ENCODE results near the gene EXOSC5. TPM values are rescaled to one million over a fixed set of nuclear protein-coding genes. Genes with fewer than 3 reads are reported as not detected.
A peak's percentile ranks its signal among the peaks of the same experiment; 100 is the strongest.

Gene EXOSC5
- total RNA-seq, 1 experiment from 2014 or later: 24.4 TPM

GRCh38 chr19:41362143-41362847 lies 34.9 kb downstream of the EXOSC5 start:
- DNase-seq (ENCODE audit: low read depth in 1 of 2, low spot score in 2 of 2): no peak
- Histone ChIP-seq H3K4me1 (replicated peaks) (peaks cover 19% of the 10 kb centered on the region), H3K9me3 (replicated peaks) (no peaks in the 10 kb centered on the region), H3K27me3 (replicated peaks) (no peaks in the 10 kb centered on the region), H3K4me3 (no peak overlapping the region), H3K36me3 (no peaks in the 10 kb centered on the region; the same call in 1 of the 2 replicates), H3K27ac (no peak overlapping the region)

- H3K27me3 ChIP-seq (replicated peaks): no peaks in the 10 kb centered on the region
- H3K27ac ChIP-seq: no peak overlapping the region
- DNase-seq (ENCODE audit: low read depth in 1 of 2, low spot score in 2 of 2): no peak
- H3K36me3 ChIP-seq: no peaks in the 10 kb centered on the region
- H3K4me3 ChIP-seq: no peak overlapping the region
- H3K9me3 ChIP-seq (replicated peaks): no peaks in the 10 kb centered on the region
- H3K4me1 ChIP-seq (replicated peaks): peaks cover 14% of the 10 kb centered on the region
Measured at GRCh38 chr19:41359741-41360140, 37.4 kb downstream of the EXOSC5 start.

- DNase-seq (ENCODE audit: low read depth in 1 of 2, low spot score in 2 of 2): no peak
- Histone ChIP-seq H3K27ac (no peak overlapping the region), H3K4me3 (no peak overlapping the region), H3K9me3 (replicated peaks) (no peaks in the 10 kb centered on the region), H3K27me3 (replicated peaks) (no peaks in the 10 kb centered on the region), H3K36me3 (peaks cover 1% of the 10 kb centered on the region; the same call in 1 of the 2 replicates), H3K4me1 (replicated peaks) (peaks cover 9% of the 10 kb centered on the region)
Measured at GRCh38 chr19:41357746-41358145, 39.4 kb downstream of the EXOSC5 start.

- H3K4me3 ChIP-seq: no peak overlapping the region
- peaks cover 4% of the 10 kb centered on the region; the same call in 1 of the 2 replicates for H3K36me3 ChIP-seq
- no peak overlapping the region for H3K27ac ChIP-seq
- H3K27me3 ChIP-seq (replicated peaks): no peaks in the 10 kb centered on the region
- DNase-seq (ENCODE audit: low read depth in 1 of 2, low spot score in 2 of 2): no peak
- H3K4me1 ChIP-seq (replicated peaks): peaks cover 9% of the 10 kb centered on the region
- no peaks in the 10 kb centered on the region for H3K9me3 ChIP-seq (replicated peaks)
Measured at GRCh38 chr19:41356984-41357739, 40.0 kb downstream of the EXOSC5 start.

- peaks cover 11% of the 10 kb centered on the region for H3K36me3 ChIP-seq
- H3K9me3 ChIP-seq (replicated peaks): no peaks in the 10 kb centered on the region
- H3K4me1 ChIP-seq (replicated peaks): peaks cover 15% of the 10 kb centered on the region
- H3K27ac ChIP-seq: no peak overlapping the region
- DNase-seq (ENCODE audit: low read depth in 1 of 2, low spot score in 2 of 2): no peak
- no peaks in the 10 kb centered on the region for H3K27me3 ChIP-seq (replicated peaks)
- H3K4me3 ChIP-seq: no peak overlapping the region
Measured at GRCh38 chr19:41355802-41356201, 41.4 kb downstream of the EXOSC5 start.

GRCh38 chr19:41355035-41355434 lies 42.1 kb downstream of the EXOSC5 start:
- H3K4me3 ChIP-seq: no peak overlapping the region
- H3K9me3 ChIP-seq (replicated peaks): no peaks in the 10 kb centered on the region
- no peaks in the 10 kb centered on the region for H3K27me3 ChIP-seq (replicated peaks)
- DNase-seq (ENCODE audit: low read depth in 1 of 2, low spot score in 2 of 2): no peak
- peaks cover 16% of the 10 kb centered on the region for H3K36me3 ChIP-seq
- H3K27ac ChIP-seq: no peak overlapping the region
- peaks cover 18% of the 10 kb centered on the region for H3K4me1 ChIP-seq (replicated peaks)

- H3K27me3 ChIP-seq (replicated peaks): no peaks in the 10 kb centered on the region
- H3K36me3 ChIP-seq: peaks cover 22% of the 10 kb centered on the region
- no peak overlapping the region for H3K27ac ChIP-seq
- no peak for DNase-seq (ENCODE audit: low read depth in 1 of 2, low spot score in 2 of 2)
- peaks cover 15% of the 10 kb centered on the region for H3K4me1 ChIP-seq (replicated peaks)
- peak overlapping the region; percentile 66 for H3K4me3 ChIP-seq
- H3K9me3 ChIP-seq (replicated peaks): no peaks in the 10 kb centered on the region
Measured at GRCh38 chr19:41354343-41354953, 42.7 kb downstream of the EXOSC5 start.

GRCh38 chr19:41353466-41354342 lies 43.5 kb downstream of the EXOSC5 start, which contains the start of gene TGFB1:
Gene TGFB1 (minus strand): TSS chr19:41353922. CDS start chr19:41353044, 878 bp downstream.
- Histone ChIP-seq H3K36me3 (peaks cover 30% of the 10 kb centered on the region), H3K27ac (peak within 1 kb of the TSS; percentile 66), H3K27me3 (replicated peaks) (no peaks in the 10 kb centered on the region), H3K9me3 (replicated peaks) (no peaks in the 10 kb centered on the region), H3K4me3 (peak within 1 kb of the TSS; percentile 66), H3K4me1 (replicated peaks) (peaks cover 15% of the 10 kb centered on the region)
- peak; percentile 93 to 94 for DNase-seq (ENCODE audit: low read depth in 1 of 2, low spot score in 2 of 2)

- Histone ChIP-seq H3K36me3 (peaks cover 36% of the 10 kb centered on the region), H3K27ac (peak overlapping the region; percentile 66), H3K9me3 (replicated peaks) (no peaks in the 10 kb centered on the region), H3K27me3 (replicated peaks) (no peaks in the 10 kb centered on the region), H3K4me3 (peak overlapping the region; percentile 66), H3K4me1 (replicated peaks) (peaks cover 15% of the 10 kb centered on the region)
- peak; percentile 67 to 72 for DNase-seq (ENCODE audit: low read depth in 1 of 2, low spot score in 2 of 2)
Measured at GRCh38 chr19:41352609-41353465, 44.3 kb downstream of the EXOSC5 start.

- H3K4me3 ChIP-seq: peak overlapping the region; percentile 66
- H3K36me3 ChIP-seq: peaks cover 42% of the 10 kb centered on the region
- DNase-seq (ENCODE audit: low read depth in 1 of 2, low spot score in 2 of 2): no peak
- no peaks in the 10 kb centered on the region for H3K27me3 ChIP-seq (replicated peaks)
- H3K9me3 ChIP-seq (replicated peaks): no peaks in the 10 kb centered on the region
- peaks cover 15% of the 10 kb centered on the region for H3K4me1 ChIP-seq (replicated peaks)
- H3K27ac ChIP-seq: no peak overlapping the region
Measured at GRCh38 chr19:41352279-41352608, 44.9 kb downstream of the EXOSC5 start.

- Histone ChIP-seq H3K9me3 (replicated peaks) (no peaks in the 10 kb centered on the region), H3K27ac (no peak overlapping the region), H3K4me1 (replicated peaks) (peaks cover 15% of the 10 kb centered on the region), H3K27me3 (replicated peaks) (no peaks in the 10 kb centered on the region), H3K4me3 (peak overlapping the region; percentile 66), H3K36me3 (peaks cover 49% of the 10 kb centered on the region)
- peak; percentile 67 to 72 for DNase-seq (ENCODE audit: low read depth in 1 of 2, low spot score in 2 of 2)
Measured at GRCh38 chr19:41351339-41352245, 45.6 kb downstream of the EXOSC5 start.
